ENCODE data around the gene SMIM45.

Gene SMIM45

GRCh38 chr22:41966225-41966606 lies 14.3 kb downstream of the SMIM45 start:
- Histone ChIP-seq H3K23ac (ENCODE audit: insufficient read length) (no peak overlapping the region), H3K9ac (replicated peaks in 1 of 4; ENCODE audit: extremely low read depth in 1 of 4, low read depth in 3 of 4, low read length in 3 of 4) (no peak overlapping the region), H3K4ac (replicated peaks; ENCODE audit: insufficient read length, low read depth, low read length) (no peak overlapping the region), H3K4me3 (ENCODE audit: extremely low read depth in 1 of 4, insufficient read depth in 2 of 4, low read depth in 3 of 4, low read length in 4 of 4) (no peak overlapping the region), H3K14ac (ENCODE audit: insufficient read length) (no peak overlapping the region), H3K79me2 (ENCODE audit: control insufficient read depth in 1 of 2, insufficient read depth in 2 of 2, low read length in 2 of 2) (no peaks in the 10 kb centered on the region), H3K27ac (ENCODE audit: low read depth, low read length) (no peak overlapping the region), H4K8ac (ENCODE audit: extremely low read depth, insufficient read depth, low read length) (no peak overlapping the region), H3K36me3 (ENCODE audit: control insufficient read depth in 2 of 4, insufficient read depth in 4 of 4, low read length in 3 of 4) (no peaks in the 10 kb centered on the region), H3K4me2 (ENCODE audit: insufficient read depth in 1 of 2, low read depth in 2 of 2, low read length in 2 of 2) (no peak overlapping the region), H3K18ac (ENCODE audit: extremely low read depth, low read length) (no peak overlapping the region), H2AK5ac (ENCODE audit: low read depth, low read length) (no peak overlapping the region), H4K20me1 (replicated peaks in 1 of 2; ENCODE audit: control insufficient read depth in 1 of 2, insufficient read depth in 2 of 2, low read length in 2 of 2) (no peaks in the 10 kb centered on the region), H3K4me1 (replicated peaks in 1 of 4; ENCODE audit: control insufficient read depth in 3 of 4, insufficient read depth in 4 of 4, low read length in 3 of 4) (peaks cover 1 to 18% (median 4%) of the 10 kb centered on the region in 4 experiments; a peak in 6 of 7 replicates), H2BK15ac (ENCODE audit: low read length) (no peak overlapping the region), H4K5ac (ENCODE audit: insufficient read length, low read depth, low read length) (no peak overlapping the region), H3K23me2 (ENCODE audit: low read depth, low read length) (no peaks in the 10 kb centered on the region), H3K27me3 (replicated peaks in 1 of 4; ENCODE audit: control insufficient read depth in 3 of 4, extremely low read depth in 1 of 4, insufficient read depth in 3 of 4, low read length in 3 of 4) (no peaks in the 10 kb centered on the region; a peak in 2 of 7 replicates), H3K9me3 (ENCODE audit: insufficient read depth in 2 of 2, low read depth in 1 of 2, low read length in 1 of 2) (no peaks in the 10 kb centered on the region), H3K79me1 (ENCODE audit: low read depth, low read length) (no peaks in the 10 kb centered on the region), H4K91ac (replicated peaks; ENCODE audit: insufficient read length, low read length) (no peak overlapping the region), H2BK20ac (ENCODE audit: low read length) (no peak overlapping the region), H2BK120ac (replicated peaks; ENCODE audit: low read depth, low read length) (no peak overlapping the region), H2BK5ac (ENCODE audit: low read depth, low read length) (no peak overlapping the region), H2BK12ac (ENCODE audit: low read depth, low read length) (no peak overlapping the region), H2AFZ (ENCODE audit: low read length) (no peak overlapping the region), H3K56ac (replicated peaks; ENCODE audit: insufficient read length, low read depth, low read length) (no peak overlapping the region)
- WGBS, 2 experiments (ENCODE audit: extremely low coverage in 1 of 2, insufficient coverage in 1 of 2, insufficient read length in 1 of 2, insufficient replicate concordance in 2 of 2, low coverage in 1 of 2, low lambda C conversion rate in 2 of 2, missing lambda C conversion rate in 1 of 2): 94% methylated on average over 2 of the region's 2 CpGs; no CpG with 5 or more reads in 1 of the 2 experiments
- no peak for DNase-seq (ENCODE audit: low read depth in 1 of 2, low spot score in 2 of 2)
- FAIRE-seq: no peak
- CTCF ChIA-PET (ENCODE audit: partially characterized antibody): interaction anchor here (0.6 to 10.8 kb wide), 22 partner anchors 8 to 1603 kb away, joined by 3 to 116 read pairs (median 5); partner anchors contain the start of genes CENPM, NDUFA6 and SMIM45
- POLR2A ChIA-PET (ENCODE audit: partially characterized antibody): no interaction called here
- no peak for TF ChIP-seq RNF2 (IDR thresholded peaks at IDR 0.05; ENCODE audit: borderline replicate concordance, low read depth, low read length, missing control alignments, poor library complexity, severe bottlenecking)
- no peak for TF ChIP-seq CBX5 (IDR thresholded peaks at IDR 0.05; ENCODE audit: low read depth, low read length)
- no peak for TF ChIP-seq JUND (IDR thresholded peaks at IDR 0.05; ENCODE audit: low read length)
- no peak for TF ChIP-seq ZNF274 (IDR thresholded peaks at IDR 0.05; ENCODE audit: borderline replicate concordance, extremely low read depth, low read length)
- no peak for TF ChIP-seq SP2 (IDR thresholded peaks at IDR 0.05; ENCODE audit: low read length)
- no peak for TF ChIP-seq ASH2L (IDR thresholded peaks at IDR 0.05; ENCODE audit: low read length)
- TF ChIP-seq PHF8 (conservative IDR thresholded peaks at IDR 0.05; ENCODE audit: low read depth, low read length): no peak

All from H1 (cell line).